Gastroesophageal sphincter (tissue), 2 donors: ENCODE measurements around the gene STK32C.

Source experiments
- POLR2A ChIP-seq, 2 donors: fragments of 450-650 bp; IDR thresholded peaks; one replicate each; pipeline ENCODE4 v1.6.1; 2017; ENCODE audit warnings: antibody characterized with exemption in 2 of 2, mild to moderate bottlenecking in 2 of 2, moderate library complexity in 1 of 2
- POLR2AphosphoS5 ChIP-seq: sonication (generic); formaldehyde crosslinking; IDR thresholded peaks from one replicate; pipeline ENCODE4 v1.6.1; 2017; ENCODE audit warnings: antibody characterized with exemption

- no peak for TF ChIP-seq POLR2AphosphoS5
- no peak for TF ChIP-seq POLR2A (IDR thresholded peaks at IDR 0.05)
These were observed 4.2 kb downstream of the STK32C start for GRCh38 chr10:132303361-132304115.
